SK-N-MC (cell line): ENCODE measurements around the gene H1-8.

ENCODE experiments used
- EZH2 ChIP-seq: fragments of 200-600 bp; sonication (generic); IDR thresholded peaks from one replicate; pipeline ENCODE4 v1.6.1; 2017; ENCODE audit warnings: antibody characterized with exemption
- FOXP2 ChIP-seq: optimal IDR thresholded peaks from 2 replicates; pipeline ENCODE3; 2011; ENCODE audit warnings: mild to moderate bottlenecking, moderate library complexity; ENCODE audit not compliant: insufficient read depth; ENCODE audit errors: extremely low read length, control extremely low read depth

DNA sequence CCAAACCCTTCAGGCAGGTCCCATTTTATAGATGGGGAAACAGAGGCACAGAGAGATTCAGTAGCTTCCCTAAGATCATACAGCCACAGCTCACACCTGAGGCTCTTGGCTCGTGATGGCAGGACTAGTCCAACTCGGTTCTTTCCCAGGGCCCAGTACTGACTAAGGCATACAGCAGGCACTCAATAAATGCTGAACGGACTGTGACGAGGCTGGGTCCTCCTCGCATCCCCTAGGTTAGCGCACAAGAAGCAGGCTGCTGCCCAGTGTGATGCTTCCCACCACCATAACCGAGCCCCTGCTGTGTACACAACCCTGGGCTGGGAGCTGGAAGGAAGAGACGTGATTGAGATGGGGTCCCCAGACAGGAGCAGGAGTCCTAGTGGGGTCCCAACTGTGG, 38.6 kb downstream of the H1-8 start:
- TF ChIP-seq EZH2, result no peak
- no peak for TF ChIP-seq FOXP2
